Activated CD4-positive, alpha-beta T cell treated with anti-CD3 and anti-CD28 coated beads, Interleukin-2, amount 50 U/mL, for 4 hours (primary cell): ENCODE data around the gene CHIC2.
"Not testable (repeated sequence)": the region's sequence is repeated elsewhere in the genome, so short reads cannot be mapped to it uniquely, and the experiment has no call there.

ENCODE experiments used
- DNase-seq, 2 experiments: peaks; one replicate each; pipeline ENCODE4 v3.0.0-alpha.2; 2020

CHIC2 gene

GRCh38 chr4:54064317-54065111 is at the start of gene CHIC2:
Gene CHIC2, minus strand, starts transcription at chr4:54064605. Its CDS starts 305 bp downstream, at chr4:54064300.
- peak; percentile 94 to 96 for DNase-seq

GRCh38 chr4:54113206-54113605 is 48.8 kb upstream of the CHIC2 start:
- DNase-seq, result not testable (repeated sequence)

GRCh38 chr4:54110019-54110416 is 45.6 kb upstream of the CHIC2 start:
- no peak for DNase-seq

GRCh38 chr4:54109241-54110018 is 45.0 kb upstream of the CHIC2 start:
- no peak for DNase-seq

GRCh38 chr4:54107951-54108748 is 43.7 kb upstream of the CHIC2 start:
- DNase-seq, result no peak

GRCh38 chr4:54104907-54105306 is 40.5 kb upstream of the CHIC2 start:
- no peak for DNase-seq

- DNase-seq, result no peak
These were observed 38.8 kb upstream of the CHIC2 start for GRCh38 chr4:54103190-54103574.

- no peak for DNase-seq
These were observed 38.2 kb upstream of the CHIC2 start for GRCh38 chr4:54102531-54103106.

GRCh38 chr4:54101190-54102041 is 37.0 kb upstream of the CHIC2 start:
- no peak for DNase-seq

GRCh38 chr4:54100595-54101189 is 36.3 kb upstream of the CHIC2 start:
- no peak for DNase-seq

GRCh38 chr4:54099748-54100574 is 35.6 kb upstream of the CHIC2 start, which contains the start of gene GSX2:
Gene GSX2, plus strand, starts transcription at chr4:54100163. Its CDS starts 182 bp downstream, at chr4:54100345.
- DNase-seq, result no peak

GRCh38 chr4:54099287-54099747 is 34.9 kb upstream of the CHIC2 start:
- DNase-seq, result no peak

- DNase-seq, result no peak
These were observed 34.0 kb upstream of the CHIC2 start for GRCh38 chr4:54098375-54098774.

- no peak for DNase-seq
These were observed 32.7 kb upstream of the CHIC2 start for GRCh38 chr4:54097152-54097551.

GRCh38 chr4:54096295-54096962 is 32.0 kb upstream of the CHIC2 start:
- no peak for DNase-seq

- no peak for DNase-seq
These were observed 30.9 kb upstream of the CHIC2 start for GRCh38 chr4:54095110-54095825.

- no peak for DNase-seq
These were observed 30.0 kb upstream of the CHIC2 start for GRCh38 chr4:54094451-54094850.

GRCh38 chr4:54093324-54094240 is 29.2 kb upstream of the CHIC2 start:
- DNase-seq, result peak; percentile 32 to 40
